ENCODE measurements around the gene HAGH. TPM values are rescaled to one million over a fixed set of nuclear protein-coding genes. Genes with fewer than 3 reads are reported as not detected.

Gene HAGH
- total RNA-seq, 6 experiments from 2014 or later, result 77.9 to 161 (median 143) TPM

GRCh38 chr16:1785846-1786170 is 40.8 kb downstream of the HAGH start:
- DNase-seq, result peak in 1 of 3 donors; percentile 19
- H3K9me3 ChIP-seq, result no peaks in the 10 kb centered on the region
- peaks cover 0 to 14% (median 5%) of the 10 kb centered on the region in 4 donors for H3K36me3 ChIP-seq

GRCh38 chr16:1784977-1785845 is 41.4 kb downstream of the HAGH start:
- intact Hi-C loops (cut with DNase I), result no loop called here

More at GRCh38 chr16:1785846-1786170, 40.8 kb downstream of the HAGH start:
- H3K27me3 ChIP-seq, result no peaks in the 10 kb centered on the region
- 41% methylated on average over 2 of the region's 14 CpGs for WGBS (ENCODE audit: insufficient coverage, low coverage, low lambda C conversion rate, missing lambda C conversion rate)
- no peak overlapping the region for H3K27ac ChIP-seq
- H3K4me1 ChIP-seq, result peaks cover 0 to 17% (median 6%) of the 10 kb centered on the region in 4 donors
- TF ChIP-seq CTCF (IDR thresholded peaks at IDR 0.05) (no peak), POLR2A (IDR thresholded peaks at IDR 0.05) (no peak)
- no peak overlapping the region for H3K4me3 ChIP-seq
- intact Hi-C loops (cut with DNase I), result no loop called here
- no peak for ATAC-seq

GRCh38 chr16:1782408-1783264 is 44.0 kb downstream of the HAGH start, which contains the start of the genes NUBP2 and SPSB3:
NUBP2 (plus strand) TSS chr16:1782960; CDS start chr16:1783021, 61 bp downstream.
SPSB3 (minus strand) TSS chr16:1782571; CDS start chr16:1781483, 1,088 bp downstream.
- H3K27me3 ChIP-seq, result no peaks in the 10 kb centered on the region
- H3K9me3 ChIP-seq, result no peaks in the 10 kb centered on the region
- WGBS (ENCODE audit: insufficient coverage, low coverage, low lambda C conversion rate, missing lambda C conversion rate), result 0% methylated on average over 18 of the region's 102 CpGs
- ATAC-seq, result peak; percentile 84 to 90 (median 88)
- peaks cover 0 to 9% (median 2%) of the 10 kb centered on the region in 4 donors for H3K36me3 ChIP-seq
- peak within 1 kb of the TSS; percentile 84 to 94 (median 86) for H3K4me3 ChIP-seq
- intact Hi-C loops (cut with DNase I), result no loop called here
- H3K4me1 ChIP-seq, result peaks cover 0 to 35% (median 11%) of the 10 kb centered on the region in 4 donors
- DNase-seq, result peak; percentile 100
- peak within 1 kb of the TSS; percentile 75 to 95 (median 78) for H3K27ac ChIP-seq
- TF ChIP-seq CTCF (IDR thresholded peaks at IDR 0.05) (no peak), POLR2A (IDR thresholded peaks at IDR 0.05) (peak; percentile 49)

More at GRCh38 chr16:1784977-1785845, 41.4 kb downstream of the HAGH start:
- no peak for ATAC-seq
- no peak overlapping the region for H3K4me3 ChIP-seq
- H3K9me3 ChIP-seq, result no peaks in the 10 kb centered on the region
- peaks cover 0 to 10% (median 5%) of the 10 kb centered on the region in 4 donors for H3K36me3 ChIP-seq
- peaks cover 0 to 23% (median 7%) of the 10 kb centered on the region in 4 donors for H3K4me1 ChIP-seq
- DNase-seq, result peak in 1 of 3 donors; percentile 14
- 90% methylated on average over 14 of the region's 26 CpGs for WGBS (ENCODE audit: insufficient coverage, low coverage, low lambda C conversion rate, missing lambda C conversion rate)
- H3K27me3 ChIP-seq, result no peaks in the 10 kb centered on the region
- no peak overlapping the region for H3K27ac ChIP-seq
- TF ChIP-seq CTCF (IDR thresholded peaks at IDR 0.05) (no peak), POLR2A (IDR thresholded peaks at IDR 0.05) (no peak)

- Histone ChIP-seq H3K4me3 (peak overlapping the region; percentile 84 to 94 (median 86)), H3K27me3 (no peaks in the 10 kb centered on the region), H3K4me1 (peaks cover 0 to 35% (median 11%) of the 10 kb centered on the region in 4 donors), H3K36me3 (peaks cover 0 to 17% (median 4%) of the 10 kb centered on the region in 4 donors), H3K9me3 (no peaks in the 10 kb centered on the region), H3K27ac (peak overlapping the region; percentile 75 to 95 (median 78))
- intact Hi-C loops (cut with DNase I), result no loop called here
- ATAC-seq (peak in 2 of 4 donors; percentile 0 to 10), DNase-seq (peak; percentile 44 to 62 (median 56))
- TF ChIP-seq POLR2A (IDR thresholded peaks at IDR 0.05) (no peak), CTCF (IDR thresholded peaks at IDR 0.05) (no peak)
- WGBS (ENCODE audit: insufficient coverage, low coverage, low lambda C conversion rate, missing lambda C conversion rate), result 0% methylated on average over 24 of the region's 70 CpGs
Measured at GRCh38 chr16:1781758-1782407, 44.7 kb downstream of the HAGH start.

All from right lobe of liver (tissue), 6 donors.